Glutamatergic neuron (in vitro differentiated cells): ENCODE measurements around the gene PTBP1. TPM values are rescaled to one million over a fixed set of nuclear protein-coding genes. Genes with fewer than 3 reads are reported as not detected.
"Not testable (repeated sequence)": the region's sequence is repeated elsewhere in the genome, so short reads cannot be mapped to it uniquely, and the experiment has no call there.

ENCODE experiments used
- DNase-seq: peaks from one replicate; pipeline ENCODE4 v3.0.0; 2022
- H3K27ac Mint-ChIP-seq: one replicate; pipeline ENCODE4 v1.8.0; 2020; ENCODE audit warnings: mild to moderate bottlenecking, mixed read lengths, inconsistent platforms; ENCODE audit not compliant: unreplicated experiment
- H3K27me3 Mint-ChIP-seq: one replicate; pipeline ENCODE4 v1.8.0; 2020; ENCODE audit warnings: mild to moderate bottlenecking, moderate library complexity, mixed read lengths, inconsistent platforms; ENCODE audit not compliant: unreplicated experiment
- H3K36me3 Mint-ChIP-seq: one replicate; pipeline ENCODE4 v1.8.0; 2020; ENCODE audit warnings: mild to moderate bottlenecking, mixed read lengths, inconsistent platforms; ENCODE audit not compliant: unreplicated experiment
- H3K4me1 Mint-ChIP-seq: one replicate; pipeline ENCODE4 v1.8.0; 2020; ENCODE audit warnings: mild to moderate bottlenecking, low read depth, mixed read lengths, inconsistent platforms; ENCODE audit not compliant: unreplicated experiment
- H3K4me3 Mint-ChIP-seq: one replicate; pipeline ENCODE4 v1.8.0; 2020; ENCODE audit warnings: mild to moderate bottlenecking, mixed read lengths, inconsistent platforms; ENCODE audit not compliant: unreplicated experiment
- H3K9me3 Mint-ChIP-seq: one replicate; pipeline ENCODE4 v1.8.0; 2020; ENCODE audit warnings: mild to moderate bottlenecking, moderate library complexity, mixed read lengths, inconsistent platforms; ENCODE audit not compliant: unreplicated experiment
- total RNA-seq: library from RNA; stranded (reverse); fragmentation: NEBNext Ultra II Directional; extraction: Animal tissue kit (Norgen Biotek cat#: 25700); gene quantifications from one replicate; pipeline ENCODE4 v1.2.1, GENCODE V29; 2021; ENCODE audit not compliant: unreplicated experiment
- TF ChIP-seq, protein P1 (sequence below): fragments of 200-600 bp; sonication (generic); IDR thresholded peaks from one replicate; pipeline ENCODE4 v1.5.0; 2021; ENCODE audit not compliant: partially characterized antibody, unreplicated experiment

Gene PTBP1
- total RNA-seq, 1 donor from 2014 or later = 244 TPM

DNA sequence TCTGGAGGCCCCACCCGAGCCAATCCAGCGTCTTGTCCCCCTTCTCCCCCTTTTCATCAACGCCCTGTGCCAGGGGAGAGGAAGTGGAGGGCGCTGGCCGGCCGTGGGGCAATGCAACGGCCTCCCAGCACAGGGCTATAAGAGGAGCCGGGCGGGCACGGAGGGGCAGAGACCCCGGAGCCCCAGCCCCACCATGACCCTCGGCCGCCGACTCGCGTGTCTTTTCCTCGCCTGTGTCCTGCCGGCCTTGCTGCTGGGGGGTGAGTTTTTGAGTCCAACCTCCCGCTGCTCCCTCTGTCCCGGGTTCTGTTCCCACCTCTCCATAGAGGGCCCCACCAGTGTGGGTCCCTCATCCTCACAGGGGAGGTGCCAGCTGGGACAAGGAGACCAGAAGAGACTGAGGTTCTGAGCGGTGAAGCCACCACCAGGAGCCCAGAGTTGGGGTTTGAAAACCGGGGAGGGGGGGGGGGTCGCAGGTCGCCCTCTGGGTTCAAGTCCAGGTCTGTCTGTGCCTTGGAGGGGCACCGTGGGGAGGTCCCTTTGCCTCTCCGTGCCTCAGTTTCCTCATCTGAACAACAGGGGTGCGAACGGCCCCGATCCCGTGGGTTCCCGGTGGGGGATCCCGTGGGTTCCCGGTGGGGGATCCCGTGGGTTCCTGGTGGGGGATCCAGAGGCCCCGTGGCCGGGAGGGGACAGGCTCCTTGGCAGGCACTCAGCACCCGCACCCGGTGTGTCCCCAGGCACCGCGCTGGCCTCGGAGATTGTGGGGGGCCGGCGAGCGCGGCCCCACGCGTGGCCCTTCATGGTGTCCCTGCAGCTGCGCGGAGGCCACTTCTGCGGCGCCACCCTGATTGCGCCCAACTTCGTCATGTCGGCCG lies 55.1 kb downstream of the PTBP1 start, which contains the start of gene ELANE:
TSS of gene ELANE (plus strand) at position 168 of the 878 bp plus-strand sequence. CDS start at position 194, 26 bp downstream.
- Mint-ChIP-seq H3K27me3 (no peaks in the 10 kb centered on the region), H3K36me3 (no peaks in the 10 kb centered on the region), H3K9me3 (peaks cover 2% of the 10 kb centered on the region), H3K4me1 (no peaks in the 10 kb centered on the region), H3K27ac (no peak within 1 kb of the TSS), H3K4me3 (no peak within 1 kb of the TSS)
- DNase-seq = no peak
- TF ChIP-seq, protein P1, sequence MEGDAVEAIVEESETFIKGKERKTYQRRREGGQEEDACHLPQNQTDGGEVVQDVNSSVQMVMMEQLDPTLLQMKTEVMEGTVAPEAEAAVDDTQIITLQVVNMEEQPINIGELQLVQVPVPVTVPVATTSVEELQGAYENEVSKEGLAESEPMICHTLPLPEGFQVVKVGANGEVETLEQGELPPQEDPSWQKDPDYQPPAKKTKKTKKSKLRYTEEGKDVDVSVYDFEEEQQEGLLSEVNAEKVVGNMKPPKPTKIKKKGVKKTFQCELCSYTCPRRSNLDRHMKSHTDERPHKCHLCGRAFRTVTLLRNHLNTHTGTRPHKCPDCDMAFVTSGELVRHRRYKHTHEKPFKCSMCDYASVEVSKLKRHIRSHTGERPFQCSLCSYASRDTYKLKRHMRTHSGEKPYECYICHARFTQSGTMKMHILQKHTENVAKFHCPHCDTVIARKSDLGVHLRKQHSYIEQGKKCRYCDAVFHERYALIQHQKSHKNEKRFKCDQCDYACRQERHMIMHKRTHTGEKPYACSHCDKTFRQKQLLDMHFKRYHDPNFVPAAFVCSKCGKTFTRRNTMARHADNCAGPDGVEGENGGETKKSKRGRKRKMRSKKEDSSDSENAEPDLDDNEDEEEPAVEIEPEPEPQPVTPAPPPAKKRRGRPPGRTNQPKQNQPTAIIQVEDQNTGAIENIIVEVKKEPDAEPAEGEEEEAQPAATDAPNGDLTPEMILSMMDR = no peak

GRCh38 chr19:853014-853585 lies 55.8 kb downstream of the PTBP1 start:
- Mint-ChIP-seq H3K27ac (no peak overlapping the region), H3K36me3 (no peaks in the 10 kb centered on the region), H3K4me3 (no peak overlapping the region), H3K9me3 (peaks cover 4% of the 10 kb centered on the region), H3K27me3 (no peaks in the 10 kb centered on the region), H3K4me1 (no peaks in the 10 kb centered on the region)
- TF ChIP-seq, protein P1 = no peak
- DNase-seq = no peak

GRCh38 chr19:853614-854220 lies 56.5 kb downstream of the PTBP1 start:
- not testable (repeated sequence) for DNase-seq, H3K4me1 Mint-ChIP-seq, H3K36me3 Mint-ChIP-seq, H3K27me3 Mint-ChIP-seq, H3K4me3 Mint-ChIP-seq, H3K9me3 Mint-ChIP-seq, H3K27ac Mint-ChIP-seq

DNA sequence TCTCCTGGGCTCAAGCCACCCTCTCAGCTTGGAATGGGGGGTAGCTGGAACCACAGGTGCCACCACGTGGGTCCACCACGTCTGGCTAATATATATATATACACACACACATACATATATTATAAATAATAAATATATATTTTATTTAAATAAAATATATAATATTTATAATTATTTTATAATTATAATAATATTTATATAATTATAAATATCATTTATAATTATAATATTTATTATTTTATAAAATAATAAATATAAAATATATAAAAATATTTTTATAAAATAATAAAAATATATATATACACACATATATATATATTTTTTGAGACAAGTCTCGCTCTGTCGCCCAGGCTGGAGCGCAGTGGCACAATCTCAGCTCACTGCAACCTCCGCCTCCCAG lies 57.3 kb downstream of the PTBP1 start:
- peaks cover 4% of the 10 kb centered on the region for H3K9me3 Mint-ChIP-seq
- TF ChIP-seq, protein P1 = no peak
- no peak overlapping the region for H3K4me3 Mint-ChIP-seq

DNA sequence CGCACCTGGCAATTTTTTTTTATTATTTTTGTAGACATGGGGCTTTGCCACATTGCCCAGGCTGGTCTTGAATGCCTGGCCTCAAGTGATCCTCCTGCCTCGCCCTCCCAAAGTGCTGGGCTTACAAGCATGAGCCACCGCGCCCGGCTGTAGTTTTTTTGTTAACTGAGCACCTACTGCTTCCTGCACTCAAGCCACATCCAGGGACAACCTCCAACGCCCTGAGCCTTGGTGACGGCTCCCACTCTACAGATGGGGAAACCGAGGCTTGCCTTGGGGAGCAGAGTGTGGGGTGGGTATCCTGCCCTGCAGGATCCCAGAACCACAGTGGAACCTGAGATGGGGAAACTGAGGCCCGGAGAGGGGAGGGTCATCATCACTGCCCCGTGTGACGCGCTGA lies 57.9 kb downstream of the PTBP1 start:
- TF ChIP-seq, protein P1 = no peak
- no peaks in the 10 kb centered on the region for H3K4me1 Mint-ChIP-seq
- peaks cover 4% of the 10 kb centered on the region for H3K9me3 Mint-ChIP-seq
- H3K4me3 Mint-ChIP-seq = no peak overlapping the region
- no peaks in the 10 kb centered on the region for H3K36me3 Mint-ChIP-seq
- no peak for DNase-seq
- peaks cover 3% of the 10 kb centered on the region for H3K27me3 Mint-ChIP-seq
- H3K27ac Mint-ChIP-seq = no peak overlapping the region

More for the DNA sequence above, 57.3 kb downstream of the PTBP1 start:
- no peak overlapping the region for H3K27ac Mint-ChIP-seq
- H3K36me3 Mint-ChIP-seq = no peaks in the 10 kb centered on the region
- no peak for DNase-seq
- no peaks in the 10 kb centered on the region for H3K4me1 Mint-ChIP-seq
- no peaks in the 10 kb centered on the region for H3K27me3 Mint-ChIP-seq
